NCI-H510A (cell line): Measurements from ENCODE around the gene ATP8B3.

ENCODE experiments used
- DNase-seq: peaks from one replicate; lab custom pipeline; 2025; lab: John Stamatoyannopoulos, UW

The ATP8B3 gene

DNA sequence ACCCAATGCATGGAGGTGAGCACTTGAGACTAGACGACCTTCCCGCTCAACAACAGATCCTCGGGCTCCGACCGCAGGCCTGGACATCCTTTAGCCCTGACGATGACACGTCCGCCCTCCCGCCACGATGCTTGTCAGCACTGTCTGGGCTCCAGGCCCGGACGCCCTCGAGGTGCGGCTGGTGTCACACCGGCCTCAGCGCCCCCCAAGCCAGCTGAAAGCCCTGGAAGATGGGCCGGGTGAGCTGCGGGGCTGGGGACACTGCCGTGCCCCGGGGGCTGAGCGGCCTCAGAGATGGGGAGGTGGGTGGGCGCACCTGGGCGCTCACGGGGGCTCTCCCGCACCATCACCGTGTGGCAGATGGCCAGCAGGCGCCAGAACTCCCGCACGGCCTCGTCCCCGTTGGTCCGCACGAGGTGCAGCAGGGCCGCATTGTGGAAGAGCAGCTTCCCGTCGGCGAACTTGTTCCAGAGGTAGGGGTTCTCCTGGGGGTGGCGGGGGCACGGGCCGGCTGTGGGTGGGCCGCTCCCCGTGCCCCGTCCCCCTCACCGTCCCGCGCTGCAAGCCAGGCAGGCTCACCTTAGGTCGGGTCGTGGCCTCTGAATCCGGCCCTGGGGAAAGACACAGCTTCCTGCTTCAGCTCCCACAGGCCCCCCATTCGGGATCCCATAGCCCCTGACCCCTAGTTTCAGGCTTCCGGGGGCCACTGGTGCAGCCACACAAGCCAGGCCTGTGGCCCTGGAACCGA lies 15.5 kb downstream of the ATP8B3 start:
- no peak for DNase-seq

DNA sequence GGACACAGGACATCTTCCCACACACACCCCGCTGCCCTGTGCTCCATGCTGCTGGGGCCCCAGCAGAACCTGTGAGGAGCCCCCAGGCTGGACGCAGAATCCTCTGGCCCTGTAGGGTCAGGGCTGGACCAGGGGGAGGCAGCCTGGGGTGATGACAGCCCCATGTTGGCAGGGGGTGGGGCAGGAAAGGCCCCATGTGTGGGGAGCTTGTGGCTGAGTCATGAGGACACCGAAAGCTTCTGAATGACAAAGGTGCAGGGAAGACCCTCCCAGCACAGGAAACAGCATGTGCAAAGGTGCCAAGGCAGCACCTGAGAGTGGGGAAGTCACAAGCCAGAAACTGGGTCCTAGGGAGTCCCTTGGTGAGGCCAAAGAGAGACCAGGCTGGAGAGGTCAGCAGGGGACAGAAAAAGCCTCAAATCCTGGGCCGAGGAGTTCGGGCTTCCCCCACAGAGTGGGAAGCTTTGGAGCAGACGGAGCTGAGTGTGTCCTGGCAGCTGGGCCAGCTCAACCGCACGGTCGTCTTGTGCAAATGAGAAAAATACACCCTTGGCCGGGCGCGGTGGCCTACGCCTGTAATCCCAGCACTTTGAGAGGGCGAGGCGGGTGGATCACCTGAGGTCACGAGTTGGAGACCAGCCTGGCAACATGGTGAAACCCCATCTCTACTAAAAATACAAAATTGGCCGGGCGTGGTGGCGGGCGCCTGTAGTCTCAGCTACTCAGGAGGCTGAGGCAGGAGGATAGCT lies 17.5 kb downstream of the ATP8B3 start:
- DNase-seq = no peak

DNA sequence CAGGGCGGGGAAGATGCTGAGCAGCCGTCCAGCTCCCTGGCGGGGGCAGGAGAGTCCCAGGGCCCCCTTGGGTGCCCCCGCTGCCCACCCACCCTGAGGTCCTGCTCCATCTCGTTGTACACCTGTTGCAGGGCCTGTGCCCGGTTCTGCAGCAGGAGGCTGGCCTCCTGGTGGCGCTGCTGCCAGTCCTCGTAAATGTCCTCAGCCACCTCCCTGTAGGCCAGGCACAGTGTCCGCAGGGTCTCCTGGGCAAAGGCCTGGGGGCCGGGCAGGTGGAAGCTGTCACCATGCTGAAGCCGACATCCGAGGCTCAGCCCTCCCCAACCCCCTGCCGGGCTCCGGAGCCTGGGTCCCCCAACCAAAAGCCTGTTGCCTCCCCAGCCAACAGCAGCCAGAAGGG lies 20.2 kb downstream of the ATP8B3 start:
- DNase-seq = no peak

DNA sequence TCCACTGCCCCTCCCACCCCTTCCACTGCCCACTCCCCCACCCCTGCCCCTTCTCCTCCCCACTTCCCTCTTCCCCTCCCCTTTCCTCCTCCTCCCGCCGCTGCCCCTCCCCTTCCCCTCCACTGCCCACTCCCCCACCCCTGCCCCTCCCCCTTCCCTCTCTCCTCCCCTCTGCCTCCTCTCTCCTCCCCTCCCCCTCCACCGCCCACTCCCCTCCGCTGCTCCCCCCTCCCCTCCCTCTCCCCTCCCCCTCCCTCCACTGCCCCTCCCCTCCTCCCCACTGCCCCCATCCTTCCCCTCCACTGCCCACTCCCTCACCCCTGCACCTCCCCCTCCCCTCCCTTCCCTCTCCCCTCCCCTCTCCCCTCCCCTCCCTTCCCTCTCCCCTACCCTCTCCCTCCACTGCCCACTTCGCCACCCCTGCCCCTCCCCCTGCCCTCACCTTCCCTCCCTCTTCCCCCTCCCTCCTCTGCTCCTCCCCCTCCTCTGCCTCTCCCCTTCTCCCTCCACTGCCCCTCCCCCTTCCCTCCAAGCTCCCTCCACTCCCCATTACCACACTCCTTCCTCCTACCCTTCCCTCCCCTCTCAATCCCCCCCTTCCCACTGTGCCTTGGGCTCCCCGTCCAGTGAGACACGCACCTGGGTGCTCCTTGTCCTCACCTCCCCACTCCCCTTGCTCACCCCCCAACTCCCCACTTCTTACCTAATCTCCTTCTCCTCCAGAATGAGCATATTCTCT lies 21.9 kb downstream of the ATP8B3 start:
- DNase-seq = no peak

DNA sequence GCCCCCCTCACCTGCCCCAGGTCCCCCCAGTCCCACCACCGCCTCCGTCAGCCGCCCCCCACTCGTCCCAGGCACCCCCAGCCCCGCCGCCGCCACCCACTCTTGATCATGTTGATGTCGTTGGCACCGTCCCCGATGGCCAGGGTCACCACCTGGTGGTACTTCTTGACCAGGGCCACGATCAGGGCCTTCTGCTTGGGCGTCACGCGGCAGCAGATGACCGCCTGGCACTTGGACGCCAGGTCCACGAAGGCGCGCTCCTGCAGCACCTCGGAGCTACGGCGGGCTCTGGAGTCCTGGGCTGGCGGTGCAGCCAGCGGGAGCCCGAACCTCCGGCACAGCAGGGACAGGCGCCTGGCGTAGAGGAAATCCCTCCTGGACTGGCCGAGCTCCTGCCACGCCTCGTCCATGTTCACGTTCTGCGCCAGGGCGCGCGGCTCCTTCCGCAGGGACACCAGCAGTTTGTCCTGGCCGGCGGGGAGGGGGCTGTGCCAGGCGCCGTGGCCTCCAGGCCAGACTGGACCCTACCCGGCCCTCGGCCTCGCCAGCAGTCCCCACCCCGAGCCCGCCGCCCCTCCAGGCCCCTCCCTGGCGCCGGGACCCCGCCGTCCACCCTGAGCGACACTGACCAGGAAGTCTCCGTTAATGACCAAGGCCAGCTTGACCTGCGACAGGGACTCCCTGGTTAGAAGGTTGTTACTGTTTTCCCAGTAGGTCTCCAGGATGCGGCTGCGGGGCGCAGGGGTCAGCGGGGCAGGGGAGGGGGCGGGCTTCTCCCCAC lies 22.6 kb downstream of the ATP8B3 start:
- no peak for DNase-seq

DNA sequence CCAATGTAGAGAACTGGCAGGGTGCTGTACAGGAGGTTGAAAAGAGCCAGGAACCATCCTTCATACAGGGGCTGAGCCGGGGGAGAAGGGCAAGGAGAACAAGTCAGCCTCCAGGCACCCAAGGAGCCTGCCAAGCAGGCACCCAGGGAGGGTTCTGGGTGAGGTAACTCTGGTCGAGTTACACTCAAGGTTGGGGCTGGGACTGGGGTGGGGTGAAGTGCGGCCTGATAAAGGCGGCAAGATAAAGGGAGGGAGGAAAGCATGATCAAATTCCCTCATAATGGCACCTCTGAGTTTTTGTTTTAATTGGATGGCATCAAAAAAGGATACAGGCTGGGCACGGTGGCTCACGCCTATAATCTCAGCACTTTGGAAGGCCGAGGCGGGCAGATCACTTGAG lies 25.0 kb downstream of the ATP8B3 start:
- DNase-seq = no peak

DNA sequence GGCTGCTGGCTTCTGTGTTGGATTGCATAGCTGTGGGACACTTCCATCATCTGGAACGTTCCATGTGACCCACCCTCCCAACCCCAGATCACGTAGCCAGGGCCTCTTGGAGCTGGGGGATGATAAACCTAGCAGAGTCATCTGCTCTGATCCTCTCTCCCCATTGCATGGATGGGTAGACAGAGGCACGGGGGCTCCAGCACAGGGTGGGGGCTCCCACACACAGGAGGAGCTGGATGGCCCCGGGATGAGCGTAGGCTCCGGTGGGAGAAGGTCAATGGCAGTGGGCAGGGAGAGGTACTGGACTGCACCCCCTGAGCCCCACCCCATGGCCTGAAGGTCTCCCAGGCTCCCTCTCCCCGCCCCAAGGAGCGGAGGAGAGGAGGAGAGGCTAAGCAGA lies 25.4 kb downstream of the ATP8B3 start:
- no peak for DNase-seq

DNA sequence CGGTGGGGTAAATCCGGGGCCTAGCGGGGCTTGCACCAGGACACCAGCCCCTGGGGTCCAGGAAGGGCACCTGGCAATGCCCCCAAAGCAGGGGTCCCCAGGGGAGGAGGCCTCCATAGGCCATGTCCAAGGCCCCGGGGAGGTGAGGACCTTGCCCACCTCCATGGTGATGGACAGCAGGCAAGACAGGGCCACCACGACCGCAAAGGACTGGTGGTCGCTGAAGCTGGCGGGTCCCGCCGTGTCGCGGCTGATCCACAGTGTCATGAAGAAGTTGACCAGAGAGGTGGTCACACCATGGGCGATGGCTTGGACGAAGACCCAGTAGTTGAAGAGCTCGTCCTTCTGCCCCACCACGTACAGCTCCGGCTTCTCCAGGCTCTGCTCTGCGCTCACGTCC lies 26.8 kb downstream of the ATP8B3 start:
- DNase-seq = no peak

DNA sequence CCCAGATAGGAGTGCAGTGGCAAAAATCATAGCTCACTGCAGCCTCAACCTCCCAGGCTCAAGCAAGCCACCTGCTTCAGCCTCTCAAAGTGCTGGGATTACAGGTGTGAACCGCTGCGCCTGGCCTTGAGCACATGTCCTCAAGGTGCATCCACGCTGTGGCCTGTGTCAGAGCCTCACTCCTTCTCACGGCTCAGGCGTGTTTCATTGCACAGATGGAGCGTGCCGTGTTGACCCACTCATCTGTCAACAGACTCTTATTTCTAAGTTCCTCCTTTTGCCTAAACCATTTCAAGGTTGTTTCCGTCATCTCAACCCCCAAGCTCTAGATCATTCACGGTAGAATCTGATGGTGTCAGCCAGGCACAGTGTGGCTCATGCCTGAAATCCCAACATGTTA lies 28.2 kb downstream of the ATP8B3 start:
- no peak for DNase-seq

DNA sequence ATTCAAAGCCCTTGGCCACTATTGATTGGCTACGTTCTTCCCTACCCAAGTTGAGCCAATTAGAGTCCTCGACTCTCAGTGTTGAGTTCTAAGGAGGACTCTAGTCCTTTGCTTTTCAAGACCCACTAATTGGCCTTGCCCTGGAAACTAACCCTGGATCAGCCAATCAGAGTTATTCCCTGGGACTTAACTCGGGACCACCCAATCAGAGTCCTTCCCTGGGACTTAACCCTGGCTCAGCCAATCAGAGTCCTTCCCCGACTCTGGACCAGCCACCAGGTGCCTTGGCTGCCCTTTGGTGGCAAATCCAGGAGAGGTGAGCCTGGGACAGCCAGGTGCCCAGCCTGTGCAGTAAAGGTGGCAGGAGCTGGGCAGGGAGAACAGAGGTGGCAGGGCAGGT lies 28.7 kb downstream of the ATP8B3 start:
- DNase-seq = no peak

DNA sequence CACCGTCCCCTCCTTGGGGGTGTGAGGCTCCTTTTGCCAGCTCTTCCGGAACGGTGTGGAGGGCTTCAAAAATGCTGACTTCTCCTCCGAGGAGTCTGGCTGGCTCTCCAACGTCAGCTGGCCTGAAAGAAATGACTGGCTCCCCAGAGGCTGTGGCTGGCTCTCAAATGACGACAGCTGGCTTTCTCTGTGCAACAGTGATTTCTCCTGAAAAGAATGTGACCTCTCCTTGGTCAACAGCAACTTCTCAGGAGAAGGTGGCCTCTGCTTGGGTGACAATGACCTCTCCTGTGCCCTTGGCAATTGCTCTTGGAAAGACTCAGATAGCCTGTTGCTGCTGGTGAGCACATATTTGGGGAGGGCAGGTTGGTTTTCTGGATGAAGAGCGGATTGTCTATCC lies 29.6 kb downstream of the ATP8B3 start:
- DNase-seq = no peak

DNA sequence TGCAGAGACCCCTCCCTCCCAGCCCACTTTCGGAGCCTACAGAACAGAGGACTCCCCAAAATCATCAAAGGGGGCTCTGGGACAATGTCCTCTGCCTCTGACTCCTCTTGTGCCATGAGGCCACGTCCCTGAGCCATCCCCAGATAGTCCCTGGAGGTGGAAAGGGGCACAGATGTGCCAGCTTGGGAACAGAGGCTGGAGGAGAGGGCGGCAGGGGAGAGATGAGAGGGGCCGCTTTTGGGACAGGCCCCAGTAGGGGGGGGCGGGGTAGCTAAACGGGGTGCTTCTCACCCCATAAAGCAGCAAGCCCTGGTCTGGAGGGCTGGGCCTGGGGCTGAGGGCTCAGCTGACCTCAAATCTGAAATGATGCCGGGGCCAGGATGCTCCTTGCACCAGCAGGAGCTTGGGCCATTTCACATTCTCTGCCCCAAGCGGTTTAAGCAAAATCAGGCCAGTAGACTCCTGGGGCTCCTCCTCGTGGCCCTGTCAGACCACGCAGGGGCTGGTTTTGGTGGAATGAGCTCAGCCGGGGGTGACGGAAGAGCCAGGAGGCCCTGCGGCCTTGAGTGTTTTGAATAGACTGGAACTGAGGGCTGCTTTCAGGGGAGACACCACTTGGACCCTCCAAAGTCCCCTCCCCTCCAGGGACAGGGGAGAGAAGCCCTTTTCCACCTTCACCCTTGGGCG lies 31.7 kb downstream of the ATP8B3 start:
- no peak for DNase-seq

DNA sequence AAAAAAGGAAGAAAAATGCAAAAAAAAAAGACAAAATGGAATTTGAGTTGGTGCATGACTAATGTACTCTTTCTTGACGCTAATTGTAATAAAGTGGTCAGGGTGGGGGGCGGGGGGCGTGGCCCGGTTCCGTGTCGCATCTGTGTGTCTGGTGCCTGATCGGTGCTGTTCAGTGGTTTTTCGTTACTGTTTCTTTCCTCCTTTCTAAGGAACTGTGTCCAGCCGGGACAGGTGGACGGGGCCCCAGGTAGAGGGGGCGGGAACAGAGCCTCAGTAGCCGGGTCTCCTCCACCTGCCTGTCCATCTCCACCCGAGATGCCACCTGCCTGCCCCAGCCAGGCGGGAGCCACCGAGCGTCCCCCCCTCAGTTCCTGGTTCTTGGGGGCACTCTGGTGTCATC lies 32.5 kb downstream of the ATP8B3 start:
- no peak for DNase-seq

DNA sequence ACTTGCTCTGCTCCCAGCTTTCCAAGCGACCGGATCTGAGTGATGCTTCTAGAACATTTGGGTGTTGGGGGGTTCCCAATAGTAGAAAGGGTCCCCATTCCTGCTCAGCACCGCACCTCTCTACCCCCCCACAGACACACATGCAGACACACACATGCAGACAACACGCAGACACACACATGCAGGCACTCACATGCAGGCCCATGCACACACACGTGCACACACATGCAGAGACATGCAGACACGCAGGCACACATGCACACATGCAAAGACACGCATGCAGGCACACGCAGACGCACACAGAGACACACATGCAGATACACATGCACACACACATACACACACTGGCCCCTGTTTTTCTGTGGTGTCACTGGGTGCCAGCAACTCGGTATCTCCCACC lies 34.9 kb downstream of the ATP8B3 start:
- no peak for DNase-seq

DNA sequence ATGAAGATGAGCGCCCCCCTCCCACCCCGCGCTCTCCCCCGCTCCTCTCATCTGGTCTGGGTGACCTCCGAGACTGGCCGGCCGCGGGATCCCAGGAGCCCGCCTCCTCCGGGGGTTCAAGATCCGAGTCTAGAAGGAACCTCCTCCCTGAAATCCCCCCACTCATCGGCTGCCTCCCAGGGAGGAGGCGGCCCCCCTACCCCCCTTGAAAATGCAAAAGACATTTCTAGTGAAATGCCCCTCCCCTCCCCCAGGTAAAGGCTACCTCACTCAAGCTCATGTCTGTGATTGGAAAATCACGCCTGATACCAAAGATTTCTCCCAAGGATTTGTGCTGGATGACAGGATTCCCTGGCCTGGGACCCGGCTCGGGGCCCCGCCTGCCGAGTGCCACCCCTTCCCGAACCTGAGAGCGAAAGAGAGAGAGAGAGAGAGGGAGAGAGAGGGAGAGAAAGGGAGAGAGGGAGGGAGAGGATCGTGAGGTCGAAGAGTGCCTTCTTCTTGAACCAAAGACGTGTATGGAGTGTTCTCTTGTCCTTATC lies 35.4 kb downstream of the ATP8B3 start:
- DNase-seq = no peak

DNA sequence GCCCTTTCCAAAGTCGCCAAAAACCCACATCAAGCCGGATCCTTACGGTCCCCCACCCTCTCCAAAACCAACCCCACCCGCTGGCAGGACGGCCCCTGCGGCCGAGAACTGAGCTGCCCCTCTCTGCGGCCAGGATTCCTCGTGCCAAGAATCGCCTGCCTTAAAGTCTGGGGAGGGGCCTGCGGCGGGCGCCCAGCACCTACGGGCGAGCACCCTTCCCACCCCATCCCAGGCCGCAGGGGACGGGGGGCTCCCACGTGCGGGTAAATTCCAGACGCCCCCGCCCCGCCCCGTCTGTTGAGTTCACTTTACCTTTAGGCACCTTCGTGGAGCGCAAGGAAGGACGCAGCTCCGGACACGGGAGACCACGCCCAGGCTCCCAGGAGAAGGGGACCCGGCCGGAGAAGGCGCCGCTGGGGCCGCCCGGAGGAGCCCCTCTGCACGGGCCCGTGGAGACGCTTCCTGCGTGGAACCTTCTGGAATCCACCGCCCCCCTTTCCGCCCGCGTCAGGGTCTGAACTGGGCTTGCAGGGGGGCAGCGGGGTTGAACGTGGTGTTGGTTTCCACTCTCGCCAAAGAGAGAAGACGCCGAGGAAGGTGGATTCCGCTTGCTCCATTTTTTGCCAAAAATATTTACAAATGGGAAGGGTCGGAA lies 36.0 kb downstream of the ATP8B3 start:
- DNase-seq = no peak

DNA sequence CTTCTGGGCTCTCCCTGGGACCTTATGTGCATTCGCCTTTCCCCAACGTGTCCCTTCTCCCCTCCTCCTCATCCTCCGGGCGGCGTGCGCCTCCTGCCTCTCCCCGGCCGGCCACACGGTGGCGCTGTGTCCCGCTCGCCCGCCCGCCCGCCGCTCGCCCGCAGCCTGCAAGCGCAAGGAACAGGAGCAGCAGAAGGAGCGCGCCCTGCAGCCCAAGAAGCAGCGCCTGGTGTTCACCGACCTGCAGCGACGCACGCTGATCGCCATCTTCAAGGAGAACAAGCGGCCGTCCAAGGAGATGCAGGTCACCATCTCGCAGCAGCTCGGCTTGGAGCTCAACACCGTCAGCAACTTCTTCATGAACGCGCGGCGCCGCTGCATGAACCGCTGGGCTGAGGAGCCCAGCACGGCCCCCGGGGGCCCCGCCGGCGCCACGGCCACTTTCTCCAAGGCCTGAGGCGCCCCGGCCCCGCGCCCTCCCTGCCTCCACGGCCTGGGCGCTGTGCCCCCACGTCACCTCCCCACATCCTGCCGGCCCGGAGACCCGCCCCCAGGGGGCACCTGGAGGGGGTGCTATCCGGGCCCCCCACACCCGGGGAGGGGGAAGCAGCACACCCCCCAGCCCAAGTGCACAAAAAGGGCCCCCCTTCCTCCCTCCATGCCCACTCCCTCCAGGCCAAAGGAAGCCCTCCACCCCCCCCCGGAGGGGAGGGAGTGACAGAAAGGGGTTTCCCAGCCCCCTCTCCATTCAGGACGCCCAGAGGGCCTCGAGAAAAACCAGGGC lies 36.9 kb downstream of the ATP8B3 start:
- DNase-seq = no peak

DNA sequence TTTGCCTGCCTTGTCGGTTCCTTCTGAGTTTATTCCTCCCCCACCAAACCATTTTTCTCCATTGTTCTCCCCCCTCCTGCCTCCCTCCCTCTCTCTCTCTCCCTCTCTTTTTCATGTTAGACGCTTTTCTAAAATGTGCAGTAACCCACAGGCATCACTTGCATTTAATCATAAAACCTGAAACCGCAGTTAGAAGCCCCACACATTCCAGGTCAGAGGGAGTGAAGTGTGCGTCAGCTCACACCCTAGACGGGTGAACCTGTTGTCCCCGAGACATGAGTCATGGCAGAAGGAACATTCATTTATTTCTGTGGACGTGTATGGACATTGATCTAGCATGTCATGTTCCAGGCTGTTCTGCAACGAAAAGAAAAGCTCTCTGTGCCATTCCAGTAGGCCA lies 38.9 kb downstream of the ATP8B3 start:
- DNase-seq = no peak

DNA sequence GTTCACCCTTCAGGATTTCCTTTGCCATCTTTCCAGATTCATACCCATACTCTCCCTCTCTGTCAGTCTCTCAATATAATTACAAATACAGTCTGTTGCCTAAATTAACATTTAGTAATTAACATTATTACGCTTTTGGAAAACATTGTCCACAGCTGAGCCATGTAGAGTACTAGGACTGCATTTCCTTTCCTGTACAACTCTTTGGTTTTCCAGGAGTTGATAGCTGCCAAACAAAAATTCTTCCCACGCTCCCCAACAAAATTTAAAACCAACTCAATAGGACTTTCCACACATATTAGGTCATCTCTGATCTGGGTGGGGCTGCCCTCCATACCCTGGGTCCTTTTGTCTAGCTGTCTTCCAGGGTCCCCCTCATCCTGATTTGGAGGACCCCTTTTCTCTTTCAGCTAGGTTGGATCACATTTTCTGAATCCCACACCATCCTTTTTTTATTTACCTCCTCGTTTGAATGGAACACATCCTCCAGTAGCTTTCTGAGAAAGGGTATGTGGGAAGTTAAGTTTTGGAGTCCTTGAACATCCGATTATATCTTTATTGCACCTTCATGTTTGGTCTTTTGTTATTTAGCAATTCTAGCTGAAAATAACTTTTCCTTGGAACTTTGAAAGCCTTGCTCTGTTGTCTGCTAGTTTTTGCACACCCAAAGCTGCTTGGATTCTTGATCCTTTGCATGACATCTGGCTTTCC lies 41.1 kb downstream of the ATP8B3 start:
- DNase-seq = no peak

DNA sequence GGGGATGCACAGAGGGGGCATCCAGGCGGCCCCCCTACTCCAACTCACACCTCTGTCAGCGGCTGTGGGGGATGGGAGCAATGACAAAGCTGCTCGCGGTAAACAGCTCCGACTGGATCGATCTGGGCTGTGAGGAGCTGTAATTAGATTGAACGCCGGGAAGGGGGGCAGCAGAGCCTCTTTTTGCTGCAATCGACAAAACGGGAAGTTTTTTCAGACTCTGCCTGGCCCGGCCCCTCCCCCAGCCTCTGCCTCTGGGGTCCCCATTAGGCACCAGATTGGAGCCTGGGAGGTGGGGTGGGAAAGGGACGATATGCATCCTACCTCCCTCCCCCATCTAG lies 42.5 kb downstream of the ATP8B3 start:
- DNase-seq = no peak
